IMR-90 (cell line): ENCODE measurements around the gene ISM1. TPM values are rescaled to one million over a fixed set of nuclear protein-coding genes. Genes with fewer than 3 reads are reported as not detected.

Experiments used
- ATAC-seq: fragments of 200-7000 bp; cut with Tn5 transposase; 2 replicates; pipeline ENCODE4 v1.9.1; 2020; ENCODE audit warnings: low read depth, mild to moderate bottlenecking, moderate library complexity
- BruUV-seq: library from RNA; stranded (reverse); fragments of 400-500 nt; replicated peaks from 2 replicates; lab custom pipeline; 2021; lab: Mats Ljungman, UMichigan
- CTCF ChIA-PET: fragments of 300-600 bp; formaldehyde crosslinking; extraction: SDS; loops from one replicate; lab custom pipeline; 2021; ENCODE audit warnings: antibody characterized with exemption; lab: Yijun Ruan, JAX
- POLR2A ChIA-PET: fragments of 300-600 bp; sonication (Branson Sonifier 250); formaldehyde crosslinking; loops from one replicate; lab custom pipeline; 2022; ENCODE audit warnings: antibody characterized with exemption; ENCODE audit not compliant: unreplicated experiment; lab: Charles Lee
- DNase-seq: peaks from one replicate; pipeline ENCODE4 v3.0.0; 2013
- H2AFZ ChIP-seq: replicated peaks from 2 replicates; pipeline ENCODE3; 2013; ENCODE audit warnings: low read length, mild to moderate bottlenecking; ENCODE audit not compliant: poor library complexity
- H2AK5ac ChIP-seq: 2 replicates; pipeline ENCODE4 v1.6.1; 2013; ENCODE audit warnings: low read depth, low read length, inconsistent platforms
- H2AK9ac ChIP-seq: replicated peaks from 2 replicates; pipeline ENCODE3; 2013; ENCODE audit warnings: mild to moderate bottlenecking, low read depth, low read length, moderate library complexity; ENCODE audit not compliant: poor library complexity
- H2BK120ac ChIP-seq: 2 replicates; pipeline ENCODE4 v1.6.1; 2013; ENCODE audit warnings: low read depth, low read length, inconsistent platforms
- H2BK15ac ChIP-seq: 3 replicates; pipeline ENCODE4 v1.6.1; 2013; ENCODE audit warnings: low read depth, low read length, inconsistent platforms
- H2BK20ac ChIP-seq: 2 replicates; pipeline ENCODE4 v1.6.1; 2013; ENCODE audit warnings: low read depth, mild to moderate bottlenecking, inconsistent platforms, low read length, moderate library complexity
- H2BK5ac ChIP-seq: 2 replicates; pipeline ENCODE4 v1.6.1; 2013; ENCODE audit warnings: mild to moderate bottlenecking, low read depth, low read length, inconsistent platforms; ENCODE audit not compliant: poor library complexity, severe bottlenecking
- H3K14ac ChIP-seq: replicated peaks from 2 replicates; pipeline ENCODE4 v1.6.1; 2013; ENCODE audit warnings: low read depth, low read length, inconsistent platforms
- H3K18ac ChIP-seq: 2 replicates; pipeline ENCODE4 v1.6.1; 2013; ENCODE audit warnings: low read depth, low read length, control low read depth
- H3K23ac ChIP-seq: 2 replicates; pipeline ENCODE4 v1.6.1; 2013; ENCODE audit warnings: low read depth, low read length, inconsistent platforms
- H3K27ac ChIP-seq: 2 replicates; pipeline ENCODE4 v1.5.1; 2013; ENCODE audit warnings: mild to moderate bottlenecking, control low read depth, low read length; ENCODE audit not compliant: insufficient read depth
- H3K27me3 ChIP-seq: 2 replicates; pipeline ENCODE4 v1.6.1; 2013; ENCODE audit warnings: low read length; ENCODE audit not compliant: control insufficient read depth, insufficient read depth
- H3K36me3 ChIP-seq: 2 replicates; pipeline ENCODE4 v1.6.1; 2013; ENCODE audit warnings: low read length, mixed read lengths; ENCODE audit not compliant: control insufficient read depth, insufficient read depth
- H3K4ac ChIP-seq: 2 replicates; pipeline ENCODE4 v1.6.1; 2013; ENCODE audit warnings: low read depth, low read length, inconsistent platforms
- H3K4me1 ChIP-seq: 2 replicates; pipeline ENCODE4 v1.6.1; 2013; ENCODE audit warnings: low read length, mixed read lengths; ENCODE audit not compliant: control insufficient read depth, insufficient read depth
- H3K4me2 ChIP-seq: 2 replicates; pipeline ENCODE4 v1.6.1; 2013; ENCODE audit warnings: low read depth, mild to moderate bottlenecking, control low read depth, low read length, moderate library complexity
- H3K4me3 ChIP-seq: 2 replicates; pipeline ENCODE4 v1.5.1; 2013; ENCODE audit warnings: low read depth, mild to moderate bottlenecking, control low read depth, low read length, moderate library complexity; ENCODE audit not compliant: insufficient read depth
- H3K56ac ChIP-seq: 2 replicates; pipeline ENCODE4 v1.6.1; 2013; ENCODE audit warnings: low read length, inconsistent platforms; ENCODE audit not compliant: insufficient read depth; ENCODE audit errors: extremely low read depth
- H3K79me1 ChIP-seq, 2 experiments: 2 replicates each; pipeline ENCODE4 v1.6.1; 2013; ENCODE audit warnings: low read length in 2 of 2, inconsistent platforms in 1 of 2, low read depth in 1 of 2
- H3K9ac ChIP-seq: 2 replicates; pipeline ENCODE4 v1.6.1; 2013; ENCODE audit warnings: low read depth, low read length, control low read depth
- H3K9me1 ChIP-seq: 2 replicates; pipeline ENCODE4 v1.6.1; 2013; ENCODE audit warnings: low read length, inconsistent platforms; ENCODE audit not compliant: insufficient read depth
- H3K9me3 ChIP-seq: 2 replicates; pipeline ENCODE4 v1.6.1; 2013; ENCODE audit warnings: low read length; ENCODE audit not compliant: control insufficient read depth, insufficient read depth
- H4K20me1 ChIP-seq: 2 replicates; pipeline ENCODE4 v1.6.1; 2013; ENCODE audit warnings: low read length, inconsistent platforms; ENCODE audit not compliant: insufficient read depth
- H4K5ac ChIP-seq: 2 replicates; pipeline ENCODE4 v1.6.1; 2013; ENCODE audit warnings: mild to moderate bottlenecking, low read depth, low read length, control low read depth
- H4K8ac ChIP-seq, 2 experiments: 2 replicates each; pipeline ENCODE4 v1.6.1; 2013; ENCODE audit warnings: low read depth in 2 of 2, low read length in 2 of 2, control low read depth in 1 of 2, inconsistent platforms in 1 of 2
- H4K91ac ChIP-seq: 2 replicates; pipeline ENCODE4 v1.6.1; 2013; ENCODE audit warnings: low read depth, low read length, inconsistent platforms; ENCODE audit not compliant: insufficient read depth
- BHLHE40 ChIP-seq: fragments of 150-350 bp; IDR thresholded peaks from 2 replicates; pipeline ENCODE4 v1.6.1; 2016; ENCODE audit warnings: mild to moderate bottlenecking, low read depth, low read length
- CEBPB ChIP-seq: IDR thresholded peaks from 2 replicates; pipeline ENCODE4 v1.6.1; 2012; ENCODE audit warnings: low read depth, low read length, improper control_type of control experiment
- CHD1 ChIP-seq: IDR thresholded peaks from 2 replicates; pipeline ENCODE4 v1.6.1; 2012; ENCODE audit warnings: low read depth, low read length, improper control_type of control experiment
- FOS ChIP-seq: fragments of 150-350 bp; IDR thresholded peaks from 2 replicates; pipeline ENCODE4 v1.6.1; 2016; ENCODE audit warnings: low read depth, low read length
- MAFK ChIP-seq: IDR thresholded peaks from 2 replicates; pipeline ENCODE4 v1.6.1; 2012; ENCODE audit warnings: low read depth, low read length, improper control_type of control experiment
- MAZ ChIP-seq: IDR thresholded peaks from 2 replicates; pipeline ENCODE4 v1.6.1; 2012; ENCODE audit warnings: low read depth, mild to moderate bottlenecking, low read length, improper control_type of control experiment, moderate library complexity, borderline replicate concordance
- MXI1 ChIP-seq: IDR thresholded peaks from 2 replicates; pipeline ENCODE4 v1.6.1; 2012; ENCODE audit warnings: low read depth, mild to moderate bottlenecking, low read length, moderate library complexity, borderline replicate concordance
- NFE2L2 ChIP-seq: fragments of 150-350 bp; IDR thresholded peaks from 2 replicates; pipeline ENCODE4 v1.6.1; 2016; ENCODE audit warnings: low read depth, mild to moderate bottlenecking, low read length
- POLR2A ChIP-seq: IDR thresholded peaks from 2 replicates; pipeline ENCODE4 v1.6.1; 2012; ENCODE audit warnings: mild to moderate bottlenecking, low read depth, low read length
- RCOR1 ChIP-seq: IDR thresholded peaks from 2 replicates; pipeline ENCODE4 v1.6.1; 2012; ENCODE audit warnings: mild to moderate bottlenecking, low read length, improper control_type of control experiment; ENCODE audit not compliant: insufficient replicate concordance
- SMC3 ChIP-seq: fragments of 150-350 bp; IDR thresholded peaks from 2 replicates; pipeline ENCODE4 v1.6.1; 2016; ENCODE audit warnings: low read depth, mild to moderate bottlenecking, antibody characterized with exemption, low read length, moderate library complexity
- WGBS, 2 experiments: methylation state at CpG; one replicate each; pipeline versions ENCODE4 v1.1.5 to v1.1.7; 2013; ENCODE audit warnings: missing lambda C conversion rate in 2 of 2; ENCODE audit not compliant: insufficient read length in 1 of 2; ENCODE audit errors: extremely low coverage in 2 of 2; 5-methylcytosine and 5-hydroxymethylcytosine counted together
- dilution Hi-C: fragments of 300-500 bp; cut with HindIII; formaldehyde crosslinking; loops from one replicate; pipeline ENCODE4 v1.14.3; 2018; ENCODE audit warnings: low sequenced_read_pairs; ENCODE audit not compliant: unreplicated experiment
- in situ Hi-C: fragments of 300-500 bp; cut with MboI; formaldehyde crosslinking; loops from 3 replicates; pipeline ENCODE4 v1.14.3; 2019; ENCODE audit warnings: low sequenced_read_pairs, inconsistent platforms, mixed read lengths
- intact Hi-C: fragments of 100-400 bp; cut with micrococcal nuclease; formaldehyde crosslinking; loops from 2 replicates; pipeline ENCODE4 v1.10.0; 2022
- polyA plus RNA-seq, 3 experiments: library from polyadenylated mRNA; depleted of rRNA; stranded (reverse); fragments of >200 nt; gene quantifications; 2 replicates each; pipeline ENCODE4 v1.2.3, GENCODE V29; 2012; ENCODE audit warnings: low replicate concordance in 1 of 3
- total RNA-seq: library from RNA; depleted of rRNA; stranded (reverse); fragments of >200 nt; gene quantifications from 2 replicates; pipeline ENCODE4 v1.2.3, GENCODE V29; 2012
- TF ChIP-seq, protein P1 (sequence below): fragments of 150-350 bp; IDR thresholded peaks from 2 replicates; pipeline ENCODE4 v1.6.1; 2017; ENCODE audit warnings: mild to moderate bottlenecking, antibody characterized with exemption, low read length, low read depth
- TF ChIP-seq, protein P2 (sequence below): fragments of 150-350 bp; IDR thresholded peaks from 2 replicates; pipeline ENCODE4 v1.6.1; 2016; ENCODE audit warnings: low read depth, mild to moderate bottlenecking, low read length, moderate library complexity, borderline replicate concordance

The ISM1 gene
- total and polyA plus RNA-seq, 2 of the 4 experiments (the other 2 are of a cell fraction): not detected

GRCh38 chr20:13312300-13312699 lies 91.2 kb downstream of the ISM1 start:
- Histone ChIP-seq H3K27ac (no peak overlapping the region), H3K4me3 (no peak overlapping the region), H2BK20ac (no peak overlapping the region), H3K23ac (no peak overlapping the region), H3K18ac (no peak overlapping the region), H2BK15ac (no peak overlapping the region), H3K9me3 (no peaks in the 10 kb centered on the region), H3K14ac (no peak overlapping the region), H3K79me1 (no peaks in the 10 kb centered on the region), H3K4me1 (no peaks in the 10 kb centered on the region), H3K36me3 (no peaks in the 10 kb centered on the region), H3K9me1 (no peaks in the 10 kb centered on the region), H4K91ac (no peak overlapping the region), H3K4ac (no peak overlapping the region), H2AK5ac (no peak overlapping the region), H2AFZ (no peak overlapping the region), H2AK9ac (no peak overlapping the region), H3K56ac (no peak overlapping the region), H2BK5ac (no peak overlapping the region), H3K27me3 (peaks cover 2% of the 10 kb centered on the region), H4K8ac (no peak overlapping the region), H3K9ac (no peak overlapping the region), H4K5ac (no peak overlapping the region), H3K4me2 (no peak overlapping the region), H2BK120ac (no peak overlapping the region), H4K20me1 (no peaks in the 10 kb centered on the region)
- ATAC-seq (no peak), DNase-seq (no peak)
- BruUV-seq: no TSS peak
- dilution Hi-C loops: no loop called here
- ChIA-PET POLR2A (no interaction called here), CTCF (no interaction called here)
- intact Hi-C loops: no loop called here
- 40% methylated on average over 1 of the region's 6 CpGs; no CpG with 5 or more reads in 1 of the 2 experiments for WGBS, 2 experiments
- TF ChIP-seq CHD1 (no peak), NFE2L2 (no peak), CEBPB (no peak), FOS (no peak), BHLHE40 (no peak), MXI1 (no peak), SMC3 (no peak), MAZ (no peak), POLR2A (no peak), RCOR1 (no peak), MAFK (no peak)
- TF ChIP-seq, protein P1, sequence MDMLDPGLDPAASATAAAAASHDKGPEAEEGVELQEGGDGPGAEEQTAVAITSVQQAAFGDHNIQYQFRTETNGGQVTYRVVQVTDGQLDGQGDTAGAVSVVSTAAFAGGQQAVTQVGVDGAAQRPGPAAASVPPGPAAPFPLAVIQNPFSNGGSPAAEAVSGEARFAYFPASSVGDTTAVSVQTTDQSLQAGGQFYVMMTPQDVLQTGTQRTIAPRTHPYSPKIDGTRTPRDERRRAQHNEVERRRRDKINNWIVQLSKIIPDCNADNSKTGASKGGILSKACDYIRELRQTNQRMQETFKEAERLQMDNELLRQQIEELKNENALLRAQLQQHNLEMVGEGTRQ: no peak
- TF ChIP-seq, protein P2, sequence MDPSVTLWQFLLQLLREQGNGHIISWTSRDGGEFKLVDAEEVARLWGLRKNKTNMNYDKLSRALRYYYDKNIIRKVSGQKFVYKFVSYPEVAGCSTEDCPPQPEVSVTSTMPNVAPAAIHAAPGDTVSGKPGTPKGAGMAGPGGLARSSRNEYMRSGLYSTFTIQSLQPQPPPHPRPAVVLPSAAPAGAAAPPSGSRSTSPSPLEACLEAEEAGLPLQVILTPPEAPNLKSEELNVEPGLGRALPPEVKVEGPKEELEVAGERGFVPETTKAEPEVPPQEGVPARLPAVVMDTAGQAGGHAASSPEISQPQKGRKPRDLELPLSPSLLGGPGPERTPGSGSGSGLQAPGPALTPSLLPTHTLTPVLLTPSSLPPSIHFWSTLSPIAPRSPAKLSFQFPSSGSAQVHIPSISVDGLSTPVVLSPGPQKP: no peak
- in situ Hi-C loops: no loop called here
